NCI-H187 treated with DMSO at 0.1 percent for 48 hours (cell line): ENCODE data around the gene CDKN1C.

ENCODE experiments used
- DNase-seq: peaks from one replicate; lab custom pipeline; 2025; lab: John Stamatoyannopoulos, UW

The CDKN1C gene

DNA sequence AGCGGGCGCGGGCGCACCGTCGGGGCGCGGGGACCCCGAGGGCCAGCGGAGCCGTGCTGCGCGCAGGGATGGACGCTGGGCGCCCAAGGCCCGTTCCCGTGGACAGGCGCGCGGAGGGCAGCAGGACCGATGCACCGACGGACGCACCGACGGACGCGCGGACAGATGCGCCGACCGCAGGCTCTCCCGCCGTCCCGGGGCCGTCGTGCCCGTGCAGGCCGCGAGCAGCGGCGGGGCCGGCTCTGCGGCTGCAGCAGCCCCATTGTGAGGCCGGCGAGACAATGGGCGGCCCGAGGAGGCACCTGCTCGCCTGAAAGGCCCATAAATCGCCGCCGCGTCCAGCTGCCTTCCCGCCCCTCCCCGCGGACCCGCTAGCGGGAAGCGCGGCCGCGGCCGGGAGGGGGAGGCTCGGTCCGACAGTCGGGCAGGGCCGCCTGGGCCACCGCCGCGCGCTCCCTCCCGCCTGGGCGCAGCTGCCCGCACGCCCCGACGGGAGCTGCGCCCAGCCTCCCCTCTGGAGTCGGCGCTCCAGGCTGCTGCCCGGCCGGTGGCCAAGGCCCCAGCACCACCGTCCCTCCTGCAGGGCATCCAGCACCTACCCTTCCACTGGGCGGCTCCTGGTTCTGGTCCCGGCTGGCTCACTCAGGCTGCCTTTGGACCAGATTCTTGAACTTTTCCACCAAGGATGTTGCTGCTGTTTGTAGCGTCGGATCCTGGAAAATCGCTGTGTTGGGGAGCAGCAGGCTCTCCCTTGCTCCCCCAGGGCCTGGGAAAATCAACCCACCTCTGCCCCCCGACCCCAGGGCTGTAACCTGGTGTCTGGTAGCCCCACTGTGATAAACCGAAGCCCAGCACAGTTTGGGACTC lies 15.8 kb downstream of the CDKN1C start:
- DNase-seq, result no peak

DNA sequence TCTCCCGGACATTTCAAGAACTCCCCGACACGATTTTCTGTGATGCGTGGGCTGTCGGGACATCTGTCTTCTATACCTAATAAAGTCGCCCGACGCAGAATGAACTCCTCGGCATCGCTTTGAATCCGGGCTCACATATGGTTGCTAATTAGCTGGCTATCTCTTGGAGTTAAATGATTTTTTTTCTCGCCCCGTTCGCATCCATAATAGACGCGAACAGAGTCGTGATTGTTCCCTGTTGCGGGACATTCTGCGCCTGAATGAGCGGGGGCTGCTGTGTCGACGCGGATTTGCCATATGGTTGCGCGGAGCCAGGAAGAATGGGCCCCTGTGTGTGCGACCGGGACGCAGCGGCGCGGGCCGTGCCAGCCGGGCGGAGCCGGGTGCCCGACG lies 16.4 kb downstream of the CDKN1C start:
- DNase-seq, result no peak

DNA sequence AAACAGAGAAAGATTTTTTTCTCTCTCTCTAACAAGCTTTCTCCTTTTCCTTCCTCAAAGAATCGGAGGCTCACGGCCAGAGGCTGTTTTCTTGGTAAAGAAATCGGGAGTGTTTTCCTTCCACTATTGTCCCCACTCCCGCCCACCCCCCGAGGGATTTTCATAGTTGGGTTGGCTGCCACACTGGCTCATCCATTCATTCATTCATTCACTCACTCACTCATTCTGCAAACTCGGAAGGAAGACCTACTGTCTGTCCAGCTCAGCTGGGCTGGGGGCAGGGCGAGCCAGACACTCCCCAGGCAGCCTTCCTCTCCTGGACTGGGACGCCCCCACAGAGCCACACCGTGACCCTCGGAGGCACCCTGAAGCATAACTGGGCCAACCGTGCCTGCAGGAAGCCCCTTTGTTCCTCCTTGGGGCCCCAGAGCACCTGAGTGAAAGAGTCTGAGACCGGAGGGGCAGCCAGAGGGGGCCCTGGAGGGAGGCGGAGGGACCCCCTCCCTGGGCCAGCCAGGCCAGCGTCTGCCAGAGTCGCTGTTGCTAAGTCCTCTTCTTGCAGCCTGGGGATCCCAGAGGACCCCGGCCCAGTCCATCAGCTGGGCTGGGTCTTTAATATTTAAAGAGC lies 17.0 kb downstream of the CDKN1C start:
- DNase-seq, result no peak

DNA sequence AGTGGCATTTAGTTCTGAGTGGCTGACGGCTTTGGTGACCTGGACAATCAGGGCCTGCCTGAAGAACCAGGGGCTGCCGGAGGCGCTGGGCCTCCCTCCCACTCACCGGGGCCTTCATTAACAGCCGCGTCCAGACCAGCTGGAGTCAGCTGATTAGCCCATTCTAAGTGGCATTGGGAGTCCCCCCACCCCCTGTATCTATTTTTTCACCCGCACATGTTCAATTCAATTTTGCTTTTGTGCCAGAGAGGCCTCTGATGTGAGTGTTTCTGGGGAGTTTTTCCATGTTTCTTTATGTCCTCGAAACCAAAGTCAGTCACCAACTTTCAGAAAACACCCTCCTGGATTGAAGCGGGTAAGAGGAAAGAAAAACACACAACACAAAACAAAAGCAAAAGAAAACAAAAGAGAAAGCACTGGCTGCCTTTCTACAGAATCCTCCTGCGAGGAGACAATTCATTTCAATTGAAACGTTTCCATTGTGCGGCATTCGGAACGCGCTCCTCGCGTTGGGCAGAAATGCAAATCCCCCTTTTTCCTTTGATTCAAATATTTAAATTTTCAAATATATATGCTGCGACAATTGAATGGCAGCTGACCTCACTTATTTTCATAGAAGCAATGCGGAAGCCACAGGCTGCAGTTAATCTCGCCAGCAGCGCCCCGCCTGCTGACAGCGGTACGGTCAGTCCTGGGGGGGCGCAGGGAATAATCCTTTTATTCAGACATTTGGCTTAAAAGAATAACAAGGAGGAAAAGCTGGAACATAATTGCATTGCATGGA lies 17.7 kb downstream of the CDKN1C start:
- DNase-seq, result no peak

DNA sequence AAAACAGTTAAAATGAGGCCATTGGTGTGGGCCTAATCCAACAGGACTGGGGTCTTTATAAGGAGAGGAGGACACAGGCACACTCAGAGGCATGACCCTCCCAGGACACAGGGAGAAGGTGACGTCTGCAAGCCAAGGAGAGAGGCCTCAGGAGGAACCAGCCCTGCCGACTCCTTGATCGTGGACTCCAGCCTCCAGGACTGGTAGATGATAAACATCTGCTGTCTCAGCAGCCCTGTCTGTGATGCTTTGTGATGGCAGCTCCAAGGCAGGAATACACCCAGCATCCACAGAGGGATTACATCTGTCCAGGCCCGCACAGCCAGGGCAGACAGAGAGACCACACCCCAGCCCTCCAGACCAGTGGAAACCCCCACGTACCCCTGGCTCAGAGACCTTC lies 18.4 kb downstream of the CDKN1C start:
- DNase-seq, result no peak

DNA sequence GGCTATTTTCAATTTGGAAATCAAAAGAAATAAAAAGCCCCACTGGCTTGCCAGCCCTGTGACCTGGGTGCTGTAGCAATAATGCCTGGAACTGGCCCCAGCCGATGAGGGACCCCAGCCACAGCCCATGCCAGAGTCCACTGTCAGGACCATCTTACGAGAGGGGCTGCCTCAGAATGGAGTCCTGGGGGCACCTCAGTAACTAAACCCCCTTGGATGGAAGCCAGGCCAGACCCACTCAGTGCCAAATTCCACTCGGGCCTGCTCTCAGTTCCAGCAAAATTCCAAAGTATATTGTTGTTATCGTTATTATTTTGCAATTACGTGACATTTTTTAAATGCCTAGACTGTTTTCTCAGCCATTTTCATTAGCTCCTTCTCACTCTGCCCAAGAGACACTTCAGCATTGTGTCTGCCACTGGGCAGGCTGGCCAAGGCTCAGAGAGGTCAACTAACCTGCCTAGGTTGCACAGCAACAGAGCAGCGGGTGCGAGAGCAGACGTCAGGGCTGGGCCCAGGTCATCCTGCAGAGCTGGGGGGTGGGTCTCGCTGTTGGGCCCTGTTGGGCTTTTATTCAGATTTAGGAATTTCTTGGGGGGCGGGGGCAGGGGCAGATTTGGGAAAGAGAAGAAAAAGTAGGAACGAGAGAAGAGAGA lies 19.5 kb downstream of the CDKN1C start:
- no peak for DNase-seq

DNA sequence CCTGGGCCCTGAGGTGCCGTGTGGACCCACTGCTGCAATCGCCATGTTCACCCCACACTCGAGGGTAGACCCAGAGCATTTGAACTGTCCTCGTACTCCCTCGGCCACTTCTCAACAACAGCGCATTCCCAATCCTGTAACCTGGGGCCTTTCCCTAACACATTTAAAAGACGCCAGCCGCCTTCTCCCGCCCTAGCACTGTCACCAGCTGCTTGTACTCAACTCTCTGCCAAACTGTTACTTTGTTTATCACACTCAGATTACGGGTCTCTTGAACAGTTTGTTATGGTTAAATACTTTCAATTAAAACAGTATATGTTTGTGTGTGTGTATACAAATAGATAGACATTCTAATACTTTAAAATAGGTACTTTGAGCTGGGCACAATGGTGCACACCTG lies 20.7 kb downstream of the CDKN1C start:
- DNase-seq, result no peak

DNA sequence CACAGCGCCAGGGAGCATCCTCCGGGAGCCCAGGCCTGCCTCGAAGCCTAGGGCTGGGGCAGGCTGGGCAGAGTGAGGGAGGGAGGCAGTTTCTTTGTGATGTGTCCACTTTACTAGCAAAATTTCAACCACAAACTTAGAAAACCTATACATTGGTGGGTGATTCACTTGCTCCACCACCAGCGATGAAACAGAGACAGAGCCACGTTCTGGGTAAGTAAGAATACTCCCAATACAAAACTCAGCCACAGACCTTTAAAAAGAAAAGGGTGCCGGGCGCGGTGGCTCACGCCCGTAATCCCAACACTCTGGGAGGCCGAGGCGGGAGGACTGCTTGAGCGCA lies 22.3 kb downstream of the CDKN1C start:
- DNase-seq, result no peak

DNA sequence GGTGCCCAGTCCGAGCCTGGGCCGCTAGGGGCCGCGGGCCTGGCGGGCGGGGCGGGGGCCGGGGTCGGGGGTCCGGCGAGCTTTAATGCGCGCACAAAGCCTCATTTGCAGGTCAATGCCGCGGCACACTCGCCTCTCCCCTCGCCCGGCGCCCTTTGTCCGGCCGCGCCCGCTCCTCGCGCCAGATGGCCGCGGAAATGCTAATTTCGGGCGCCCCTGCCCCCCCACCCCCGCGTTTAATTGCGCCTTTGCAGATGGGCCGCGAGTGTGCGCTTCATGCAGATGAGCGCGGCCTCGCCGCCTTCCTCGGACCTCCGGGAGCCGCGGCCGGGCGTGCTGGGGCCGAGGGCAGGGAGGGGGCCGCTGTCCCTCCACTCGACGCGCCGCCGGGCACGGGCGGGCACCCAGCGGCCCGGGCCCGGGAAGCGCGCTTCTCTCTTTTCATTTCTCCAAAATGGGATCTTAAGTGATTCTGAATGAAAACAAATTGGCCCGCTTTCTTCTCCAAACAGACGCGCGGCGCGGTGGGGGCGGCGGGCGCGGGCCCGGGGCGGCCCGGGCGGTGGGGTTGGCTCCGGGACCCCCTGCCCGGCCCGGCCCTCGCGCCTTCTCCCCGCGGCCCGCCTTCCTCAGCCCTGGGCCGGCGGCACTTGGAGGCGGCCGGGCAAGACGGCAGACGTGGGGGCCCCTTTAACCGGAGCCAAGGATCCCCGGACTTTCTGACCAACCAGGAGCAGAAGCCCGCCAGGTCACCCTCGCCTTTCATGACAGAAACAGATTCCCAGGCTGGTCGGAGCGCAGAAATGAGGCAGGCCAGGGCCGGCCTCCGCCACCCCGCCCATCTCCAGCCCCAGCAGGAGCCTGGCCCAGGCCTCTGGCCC lies 22.9 kb downstream of the CDKN1C start:
- no peak for DNase-seq

DNA sequence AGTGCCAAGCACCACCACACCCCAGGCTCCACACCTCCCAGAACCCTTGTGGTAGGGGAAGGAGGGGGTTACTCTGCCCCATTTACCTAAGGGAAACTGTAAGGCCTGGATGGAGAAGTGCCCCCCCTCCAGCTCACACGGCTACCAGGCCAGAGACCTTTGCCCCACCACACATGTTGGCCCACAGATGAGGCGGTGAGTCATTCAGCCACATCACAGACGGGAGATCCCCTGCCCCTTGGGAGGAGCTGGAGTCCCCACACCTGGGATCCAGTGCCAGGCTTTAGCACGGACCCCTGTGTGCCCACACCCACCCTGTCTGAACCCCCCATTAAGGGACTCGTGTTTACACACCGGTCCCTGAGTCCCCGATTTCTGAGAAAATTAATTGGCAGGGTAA lies 24.9 kb downstream of the CDKN1C start:
- no peak for DNase-seq

DNA sequence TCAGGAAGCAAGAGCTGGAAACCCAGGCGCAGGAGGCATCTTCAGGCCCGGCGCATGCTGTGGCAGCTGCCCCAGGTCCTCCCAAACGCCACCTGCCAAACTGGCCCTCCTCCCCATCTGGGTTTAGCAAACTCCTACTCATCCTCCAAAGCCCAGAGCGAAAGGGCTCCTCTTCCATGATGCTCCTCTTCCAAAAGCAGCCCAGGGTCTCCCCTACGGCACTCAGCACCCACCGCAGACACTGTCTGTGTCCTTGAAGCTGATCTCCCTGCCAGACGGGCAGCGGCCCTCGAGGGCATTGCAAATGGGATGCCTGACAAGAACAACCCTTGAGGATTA lies 25.9 kb downstream of the CDKN1C start:
- DNase-seq, result no peak

DNA sequence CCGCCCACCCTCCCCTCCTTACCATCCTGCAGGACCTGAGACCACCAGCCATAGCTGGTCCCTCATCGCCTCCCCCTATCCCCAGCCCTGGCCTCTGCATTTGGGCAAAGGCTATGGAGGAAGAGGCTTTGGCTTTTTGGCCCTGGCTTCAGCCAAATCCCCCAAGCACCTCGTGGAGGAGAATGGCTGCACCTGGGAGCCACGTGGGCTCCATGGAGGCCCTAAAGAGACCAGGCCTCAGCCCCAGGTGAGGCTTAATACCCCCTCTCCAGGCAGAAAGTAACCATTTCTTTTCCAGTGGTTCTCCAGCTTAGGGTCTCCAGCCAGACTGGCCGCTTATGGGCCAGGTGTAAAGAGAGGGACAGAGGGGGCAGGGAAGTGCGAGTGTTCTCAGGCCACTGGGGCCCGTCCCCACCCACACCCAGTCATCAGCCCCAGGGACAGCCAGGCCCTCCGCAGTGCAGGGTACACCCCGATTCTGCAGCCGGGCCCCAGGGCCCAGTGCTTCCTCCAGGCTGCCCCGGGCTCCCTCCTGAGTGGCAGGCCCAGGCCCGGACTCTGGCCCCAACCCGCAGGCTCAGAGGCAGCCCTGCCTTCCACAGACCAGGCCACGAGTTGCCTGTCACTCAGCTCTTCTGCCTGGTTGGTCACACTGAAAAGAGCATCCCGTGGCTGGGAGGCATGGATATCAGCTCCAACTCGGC lies 26.4 kb downstream of the CDKN1C start:
- DNase-seq, result no peak

DNA sequence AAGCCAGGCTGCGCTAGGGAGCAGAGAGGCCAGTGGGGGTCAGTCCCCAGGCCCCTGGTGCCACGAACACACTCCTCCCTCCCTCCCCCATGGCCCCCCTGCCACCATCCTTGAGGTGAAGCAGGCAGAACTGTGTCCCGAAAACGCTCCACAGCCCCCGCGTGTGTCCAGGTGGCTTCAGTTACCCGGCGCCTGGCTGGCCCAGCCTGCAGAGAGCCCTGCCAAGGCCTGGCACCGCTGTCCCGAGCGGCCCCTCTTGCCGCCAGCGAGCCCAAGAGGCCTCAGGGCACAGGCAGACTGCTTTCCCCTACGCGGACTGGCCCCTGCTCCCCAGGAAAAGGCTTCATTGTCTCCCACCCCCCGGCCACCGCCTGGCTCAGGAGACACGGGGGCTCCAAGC lies 27.7 kb downstream of the CDKN1C start:
- DNase-seq, result no peak

DNA sequence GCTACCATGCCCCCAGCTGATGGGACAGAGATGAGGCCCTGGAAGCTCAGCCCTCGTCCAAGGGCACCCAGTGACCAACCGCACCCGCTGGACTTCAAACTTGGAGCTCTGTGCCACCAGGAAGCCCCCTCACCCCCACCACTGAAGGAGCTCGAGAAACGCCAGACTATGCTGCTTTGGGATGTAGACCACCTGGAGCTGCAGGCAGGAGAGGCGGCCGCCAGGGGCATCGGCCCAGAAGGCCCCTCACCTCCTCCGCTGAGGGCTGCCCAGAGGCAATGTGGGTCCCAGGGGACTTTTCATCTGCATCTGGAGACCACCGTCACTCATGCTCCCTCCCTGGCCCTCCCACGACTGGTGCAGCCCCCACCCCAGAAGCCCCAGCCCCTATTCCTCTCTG lies 28.3 kb downstream of the CDKN1C start:
- no peak for DNase-seq

DNA sequence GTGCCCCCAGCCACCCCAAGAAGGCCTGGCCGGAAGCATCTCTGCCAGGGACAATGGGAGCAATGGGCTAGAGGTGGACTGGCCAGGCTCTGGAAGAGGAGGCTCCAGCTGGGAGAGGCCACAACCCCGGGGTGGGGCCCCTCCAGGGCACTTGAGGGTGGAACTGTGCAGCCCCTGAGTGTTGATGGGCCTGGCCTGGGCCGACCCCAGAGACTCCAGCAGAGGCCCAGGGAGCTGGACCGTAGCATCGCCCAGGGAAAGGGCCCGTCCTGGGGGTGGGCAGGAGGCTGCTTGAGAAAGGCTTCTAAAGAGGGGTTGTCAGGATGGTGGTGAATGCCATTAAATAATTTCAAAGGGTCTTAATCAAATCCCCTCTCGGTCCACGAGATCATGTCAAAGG lies 30.4 kb downstream of the CDKN1C start:
- DNase-seq, result no peak

DNA sequence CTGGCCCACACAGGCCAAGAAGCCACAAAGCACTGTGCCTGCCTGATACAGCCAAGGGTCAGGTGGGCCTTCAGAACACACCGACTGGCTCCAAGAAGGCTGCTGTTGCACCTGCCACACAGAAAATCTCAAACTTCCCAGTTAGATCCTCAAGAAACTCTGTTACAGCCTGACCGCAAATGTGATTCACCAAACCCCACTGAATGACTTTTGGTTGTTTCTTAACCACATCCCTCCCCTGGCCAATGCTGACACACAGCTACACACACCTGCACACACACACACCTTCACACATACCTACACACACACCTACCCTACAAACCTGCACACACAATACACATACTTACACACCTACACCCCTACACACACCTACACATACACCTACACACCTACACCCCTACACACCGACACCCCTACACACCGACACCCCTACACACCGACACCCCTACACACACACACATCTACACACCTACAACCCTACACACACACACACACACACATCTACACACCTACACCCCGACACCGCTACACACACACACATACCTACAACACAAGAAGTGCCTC lies 31.5 kb downstream of the CDKN1C start:
- DNase-seq, result no peak

DNA sequence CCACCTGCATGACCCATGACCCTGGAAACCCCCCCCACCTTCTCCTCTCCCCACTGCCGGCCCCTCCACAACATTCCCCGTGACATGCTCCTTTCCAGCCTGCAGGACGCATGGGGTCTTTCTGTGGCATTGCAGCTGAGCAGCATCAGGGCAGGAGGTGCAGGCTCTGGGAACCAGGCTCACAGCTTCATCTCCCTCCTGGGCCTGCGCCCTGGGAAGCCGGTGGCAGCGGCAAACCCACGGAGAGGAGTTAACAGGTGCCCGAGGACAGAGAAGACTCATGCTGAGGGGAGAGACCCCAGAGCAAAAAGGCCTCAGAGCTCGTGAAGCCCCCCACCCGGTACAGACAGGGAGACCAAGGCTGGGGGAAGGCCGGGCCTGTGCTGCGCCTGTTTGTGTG lies 32.2 kb downstream of the CDKN1C start:
- no peak for DNase-seq

DNA sequence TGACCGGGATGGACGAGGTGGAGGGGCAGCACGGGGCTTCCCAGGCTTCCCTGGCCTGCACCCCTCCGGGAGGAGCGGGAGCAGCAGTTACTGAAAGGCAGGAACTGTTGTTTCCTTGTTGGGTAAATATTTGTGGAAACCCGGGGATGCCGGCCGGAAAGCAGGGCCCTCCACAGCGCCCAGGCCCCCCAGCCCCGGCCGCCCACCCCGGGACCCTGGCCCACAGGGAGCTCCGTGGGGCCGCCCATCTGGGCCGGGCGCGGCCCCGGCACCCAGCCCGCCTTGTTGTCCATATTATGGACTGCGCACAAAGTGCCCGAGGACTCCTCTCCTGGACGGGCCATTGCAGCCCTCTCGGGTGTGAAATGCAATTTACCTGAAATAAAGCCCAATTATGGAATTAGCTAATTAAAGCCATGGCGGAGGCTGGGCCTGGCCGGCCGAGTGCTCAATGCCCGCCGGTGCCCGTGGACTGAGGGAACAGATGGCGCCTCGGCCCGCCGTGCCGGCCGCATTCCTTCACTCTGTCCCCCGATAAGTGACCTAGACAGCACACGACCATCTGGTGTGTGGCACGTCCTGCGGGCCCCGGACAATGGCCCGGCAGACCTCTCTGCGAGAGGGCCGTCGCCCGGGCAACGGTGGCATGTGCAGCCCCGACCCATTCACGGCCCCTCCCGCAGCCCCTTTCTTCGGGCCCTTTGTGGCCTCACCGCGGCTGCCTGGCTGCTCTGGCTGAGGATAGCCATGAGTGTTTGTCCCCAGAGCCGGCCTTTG lies 35.4 kb downstream of the CDKN1C start:
- DNase-seq, result no peak

DNA sequence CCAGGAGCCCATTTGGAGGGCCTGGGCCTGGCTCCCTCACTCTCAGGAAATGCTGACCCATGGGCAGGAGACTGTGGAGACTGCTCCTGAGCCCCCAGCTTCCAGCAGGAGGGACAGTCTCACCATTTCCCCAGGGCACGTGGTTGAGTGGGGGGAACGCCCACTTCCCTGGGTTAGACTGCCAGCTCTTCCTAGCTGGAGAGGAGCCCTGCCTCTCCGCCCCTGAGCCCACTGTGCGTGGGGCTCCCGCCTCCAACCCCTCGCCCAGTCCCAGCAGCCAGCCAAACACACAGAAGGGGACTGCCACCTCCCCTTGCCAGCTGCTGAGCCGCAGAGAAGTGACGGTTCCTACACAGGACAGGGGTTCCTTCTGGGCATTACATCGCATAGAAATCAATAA lies 37.1 kb downstream of the CDKN1C start:
- no peak for DNase-seq

DNA sequence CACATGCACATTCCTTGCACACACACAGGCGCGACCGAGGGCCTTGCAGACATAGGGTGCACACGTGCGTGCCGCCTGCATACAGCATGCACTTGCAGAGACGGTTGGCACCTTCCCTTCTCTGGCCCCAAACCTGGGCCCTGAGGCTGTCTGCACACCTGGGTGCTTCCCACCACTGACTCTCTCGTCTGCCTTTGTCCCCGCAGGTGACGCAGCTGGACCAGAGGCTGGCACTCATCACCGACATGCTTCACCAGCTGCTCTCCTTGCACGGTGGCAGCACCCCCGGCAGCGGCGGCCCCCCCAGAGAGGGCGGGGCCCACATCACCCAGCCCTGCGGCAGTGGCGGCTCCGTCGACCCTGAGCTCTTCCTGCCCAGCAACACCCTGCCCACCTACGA lies 38.0 kb downstream of the CDKN1C start:
- no peak for DNase-seq
